ENCODE results near the gene DMD.

Gene DMD

DNA sequence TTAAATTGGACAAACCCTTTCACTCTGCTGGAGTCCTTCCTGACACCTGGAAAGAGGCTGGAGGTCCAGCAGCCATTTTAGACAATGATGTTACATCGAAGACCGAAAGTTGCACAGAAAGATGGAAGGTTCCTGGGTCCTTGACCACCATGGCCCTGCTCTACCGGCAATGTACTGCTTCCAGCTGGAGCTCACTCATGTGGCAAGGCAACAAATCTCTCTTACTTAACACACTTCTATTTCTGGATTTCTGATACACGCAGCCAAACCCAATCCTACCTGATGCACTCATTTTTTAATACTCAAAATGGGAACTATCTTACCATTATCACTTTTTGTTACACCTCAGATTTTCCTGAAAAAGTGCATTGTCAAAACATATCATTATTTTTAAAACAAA is 33.1 kb downstream of the DMD start:
- Histone ChIP-seq H3K27ac (no peak overlapping the region), H3K4me3 (no peak overlapping the region), H3K36me3 (ENCODE audit: insufficient read depth, low read length) (no peaks in the 10 kb centered on the region), H3K9ac (ENCODE audit: insufficient read length) (no peak overlapping the region), H3K9me3 (ENCODE audit: low read depth, low read length) (no peaks in the 10 kb centered on the region)
- no peak for DNase-seq (ENCODE audit: low read depth, low spot score)
- TF ChIP-seq EZH2 (IDR thresholded peaks at IDR 0.05) (no peak), POLR2AphosphoS5 (IDR thresholded peaks at IDR 0.05; ENCODE audit: borderline replicate concordance, low read depth, low read length) (no peak), FOXP2 (optimal IDR thresholded peaks at IDR 0.05; ENCODE audit: control extremely low read depth, extremely low read length, insufficient read depth) (no peak)

DNA sequence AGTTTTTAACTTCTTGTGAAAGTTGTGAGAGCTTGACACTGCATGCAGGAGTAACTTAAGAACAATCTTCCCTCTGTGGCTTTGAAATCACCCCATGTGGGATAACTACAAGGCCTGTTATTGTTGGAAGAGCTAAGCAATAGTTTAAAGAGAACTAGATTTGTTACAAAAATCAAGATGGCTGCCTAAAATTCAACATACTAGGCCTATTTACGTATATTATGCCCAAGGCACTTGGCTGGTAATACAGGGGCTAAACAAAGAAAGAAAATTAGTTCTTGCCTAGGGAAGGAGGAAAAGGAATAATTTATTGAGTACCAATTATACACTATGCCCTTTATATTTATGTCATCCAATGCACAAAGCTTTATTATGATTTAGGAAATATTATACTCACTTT is 36.1 kb downstream of the DMD start:
- H3K27ac ChIP-seq: no peak overlapping the region
- DNase-seq (ENCODE audit: low read depth, low spot score): no peak
- no peaks in the 10 kb centered on the region for H3K9me3 ChIP-seq (ENCODE audit: low read depth, low read length)
- no peaks in the 10 kb centered on the region for H3K36me3 ChIP-seq (ENCODE audit: insufficient read depth, low read length)
- no peak overlapping the region for H3K4me3 ChIP-seq
- no peak for TF ChIP-seq POLR2AphosphoS5 (IDR thresholded peaks at IDR 0.05; ENCODE audit: borderline replicate concordance, low read depth, low read length)
- no peak for TF ChIP-seq EZH2 (IDR thresholded peaks at IDR 0.05)
- no peak for TF ChIP-seq FOXP2 (optimal IDR thresholded peaks at IDR 0.05; ENCODE audit: control extremely low read depth, extremely low read length, insufficient read depth)
- no peak overlapping the region for H3K9ac ChIP-seq (ENCODE audit: insufficient read length)

GRCh38 chrX:33171041-33171440 is 40.3 kb downstream of the DMD start:
- no peak overlapping the region for H3K9ac ChIP-seq (ENCODE audit: insufficient read length)
- no peak for DNase-seq (ENCODE audit: low read depth, low spot score)
- H3K4me3 ChIP-seq: no peak overlapping the region
- TF ChIP-seq POLR2AphosphoS5 (IDR thresholded peaks at IDR 0.05; ENCODE audit: borderline replicate concordance, low read depth, low read length) (no peak), FOXP2 (optimal IDR thresholded peaks at IDR 0.05; ENCODE audit: control extremely low read depth, extremely low read length, insufficient read depth) (no peak), EZH2 (IDR thresholded peaks at IDR 0.05) (no peak)
- H3K36me3 ChIP-seq (ENCODE audit: insufficient read depth, low read length): no peaks in the 10 kb centered on the region
- no peaks in the 10 kb centered on the region for H3K9me3 ChIP-seq (ENCODE audit: low read depth, low read length)
- H3K27ac ChIP-seq: no peak overlapping the region

- H3K9me3 ChIP-seq (ENCODE audit: low read depth, low read length): no peaks in the 10 kb centered on the region
- DNase-seq (ENCODE audit: low read depth, low spot score): no peak
- TF ChIP-seq EZH2 (IDR thresholded peaks at IDR 0.05): no peak
- TF ChIP-seq POLR2AphosphoS5 (IDR thresholded peaks at IDR 0.05; ENCODE audit: borderline replicate concordance, low read depth, low read length): no peak
- TF ChIP-seq FOXP2 (optimal IDR thresholded peaks at IDR 0.05; ENCODE audit: control extremely low read depth, extremely low read length, insufficient read depth): no peak
- no peak overlapping the region for H3K27ac ChIP-seq
- no peak overlapping the region for H3K9ac ChIP-seq (ENCODE audit: insufficient read length)
- H3K36me3 ChIP-seq (ENCODE audit: insufficient read depth, low read length): no peaks in the 10 kb centered on the region
- H3K4me3 ChIP-seq: no peak overlapping the region
Observed at GRCh38 chrX:33161829-33162228, 49.5 kb downstream of the DMD start.

- H3K27ac ChIP-seq: no peak overlapping the region
- no peak overlapping the region for H3K4me3 ChIP-seq
- no peaks in the 10 kb centered on the region for H3K9me3 ChIP-seq (ENCODE audit: low read depth, low read length)
- H3K36me3 ChIP-seq (ENCODE audit: insufficient read depth, low read length): no peaks in the 10 kb centered on the region
- H3K9ac ChIP-seq (ENCODE audit: insufficient read length): no peak overlapping the region
- no peak for DNase-seq (ENCODE audit: low read depth, low spot score)
- TF ChIP-seq POLR2AphosphoS5 (IDR thresholded peaks at IDR 0.05; ENCODE audit: borderline replicate concordance, low read depth, low read length) (no peak), EZH2 (IDR thresholded peaks at IDR 0.05) (no peak), FOXP2 (optimal IDR thresholded peaks at IDR 0.05; ENCODE audit: control extremely low read depth, extremely low read length, insufficient read depth) (no peak)
Observed at GRCh38 chrX:33160273-33160672, 51.1 kb downstream of the DMD start.

DNA sequence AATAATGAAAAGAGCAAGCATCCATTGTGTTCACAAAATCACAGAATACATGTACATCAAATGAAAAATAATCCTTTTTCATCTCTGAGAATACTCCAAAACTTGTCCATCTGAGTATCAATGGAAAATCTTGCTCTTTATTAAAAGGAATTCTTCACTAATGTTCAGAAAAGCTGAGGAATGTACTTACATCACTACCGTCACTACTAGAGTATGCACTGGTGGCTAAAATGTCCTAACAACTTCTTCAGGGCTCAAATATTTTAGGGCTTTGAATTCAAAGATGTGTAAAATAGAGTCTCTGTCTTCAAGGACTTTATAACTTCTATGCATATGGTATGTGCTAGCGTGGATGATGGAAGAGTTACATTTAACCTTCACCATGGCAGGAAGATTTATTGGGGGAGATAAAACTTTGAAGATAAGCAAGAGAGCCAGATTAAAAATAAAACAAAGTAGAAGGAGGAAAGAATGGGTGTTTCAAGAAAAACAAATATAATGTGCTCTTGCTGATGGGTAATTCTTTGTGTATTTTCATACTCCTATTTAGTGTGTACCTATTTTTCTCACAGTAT is 55.1 kb downstream of the DMD start:
- Histone ChIP-seq H3K9me3 (ENCODE audit: low read depth, low read length) (no peaks in the 10 kb centered on the region), H3K27ac (no peak overlapping the region), H3K4me3 (no peak overlapping the region), H3K36me3 (ENCODE audit: insufficient read depth, low read length) (no peaks in the 10 kb centered on the region), H3K9ac (ENCODE audit: insufficient read length) (no peak overlapping the region)
- TF ChIP-seq FOXP2 (optimal IDR thresholded peaks at IDR 0.05; ENCODE audit: control extremely low read depth, extremely low read length, insufficient read depth) (no peak), POLR2AphosphoS5 (IDR thresholded peaks at IDR 0.05; ENCODE audit: borderline replicate concordance, low read depth, low read length) (no peak), EZH2 (IDR thresholded peaks at IDR 0.05) (no peak)
- no peak for DNase-seq (ENCODE audit: low read depth, low spot score)

- DNase-seq (ENCODE audit: low read depth, low spot score): no peak
- TF ChIP-seq FOXP2 (optimal IDR thresholded peaks at IDR 0.05; ENCODE audit: control extremely low read depth, extremely low read length, insufficient read depth): no peak
- no peak for TF ChIP-seq EZH2 (IDR thresholded peaks at IDR 0.05)
- no peak for TF ChIP-seq POLR2AphosphoS5 (IDR thresholded peaks at IDR 0.05; ENCODE audit: borderline replicate concordance, low read depth, low read length)
- no peaks in the 10 kb centered on the region for H3K9me3 ChIP-seq (ENCODE audit: low read depth, low read length)
- H3K4me3 ChIP-seq: no peak overlapping the region
- H3K27ac ChIP-seq: no peak overlapping the region
- no peak overlapping the region for H3K9ac ChIP-seq (ENCODE audit: insufficient read length)
- H3K36me3 ChIP-seq (ENCODE audit: insufficient read depth, low read length): no peaks in the 10 kb centered on the region
Observed at GRCh38 chrX:33149580-33149979, 61.8 kb downstream of the DMD start.

DNA sequence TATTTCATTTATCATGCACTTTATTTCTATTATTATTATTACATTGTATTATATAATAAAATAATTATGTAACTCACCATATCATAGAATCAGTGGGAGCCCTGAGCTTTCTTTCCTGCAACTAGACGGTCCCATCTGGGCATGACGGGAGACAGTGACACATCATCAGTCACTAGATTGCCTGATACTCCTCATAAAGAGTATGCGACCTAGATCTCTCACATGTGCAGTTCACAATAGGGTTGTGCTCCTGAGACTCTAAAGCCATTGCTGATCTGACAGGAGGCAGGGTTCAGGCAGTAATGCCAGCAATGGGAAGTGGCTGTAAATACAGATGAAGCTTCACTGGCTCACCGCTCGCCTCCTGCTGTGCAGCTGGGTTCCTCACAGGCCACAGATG is 62.3 kb downstream of the DMD start:
- Histone ChIP-seq H3K9ac (ENCODE audit: insufficient read length) (no peak overlapping the region), H3K27ac (no peak overlapping the region), H3K4me3 (no peak overlapping the region), H3K36me3 (ENCODE audit: insufficient read depth, low read length) (no peaks in the 10 kb centered on the region), H3K9me3 (ENCODE audit: low read depth, low read length) (no peaks in the 10 kb centered on the region)
- TF ChIP-seq FOXP2 (optimal IDR thresholded peaks at IDR 0.05; ENCODE audit: control extremely low read depth, extremely low read length, insufficient read depth) (no peak), POLR2AphosphoS5 (IDR thresholded peaks at IDR 0.05; ENCODE audit: borderline replicate concordance, low read depth, low read length) (no peak), EZH2 (IDR thresholded peaks at IDR 0.05) (no peak)
- no peak for DNase-seq (ENCODE audit: low read depth, low spot score)

DNA sequence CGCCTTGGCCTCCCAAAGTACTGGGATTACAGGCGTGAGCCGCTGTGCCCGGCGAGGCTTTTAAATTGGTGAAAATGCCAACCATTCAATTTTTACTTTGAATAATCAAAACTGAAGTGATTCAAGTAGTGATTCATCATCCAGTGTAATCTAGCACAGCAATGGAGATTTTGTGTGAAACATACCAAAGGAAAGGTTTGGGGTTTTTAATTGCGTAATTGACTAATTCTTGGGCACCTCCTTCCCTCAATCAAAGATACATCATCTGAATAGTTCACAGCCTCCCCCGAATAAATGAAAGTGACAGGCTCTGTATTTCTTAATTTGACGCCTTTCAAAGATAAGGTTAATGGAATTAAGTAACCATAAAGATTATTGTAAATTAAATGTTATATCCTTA is 69.0 kb downstream of the DMD start:
- Histone ChIP-seq H3K9ac (ENCODE audit: insufficient read length) (no peak overlapping the region), H3K27ac (no peak overlapping the region), H3K36me3 (ENCODE audit: insufficient read depth, low read length) (no peaks in the 10 kb centered on the region), H3K9me3 (ENCODE audit: low read depth, low read length) (no peaks in the 10 kb centered on the region), H3K4me3 (no peak overlapping the region)
- no peak for DNase-seq (ENCODE audit: low read depth, low spot score)
- TF ChIP-seq FOXP2 (optimal IDR thresholded peaks at IDR 0.05; ENCODE audit: control extremely low read depth, extremely low read length, insufficient read depth): no peak
- TF ChIP-seq POLR2AphosphoS5 (IDR thresholded peaks at IDR 0.05; ENCODE audit: borderline replicate concordance, low read depth, low read length): no peak
- no peak for TF ChIP-seq EZH2 (IDR thresholded peaks at IDR 0.05)
